Endothelial cell of umbilical vein (primary cell): ENCODE results near the gene ARL8A. TPM values are rescaled to one million over a fixed set of nuclear protein-coding genes. Genes with fewer than 3 reads are reported as not detected.

ENCODE experiments used
- BruUV-seq: library from RNA; stranded (reverse); fragments of 400-500 nt; replicated peaks from 2 replicates; lab custom pipeline; 2021; lab: Mats Ljungman, UMichigan
- CTCF ChIA-PET: fragments of 300-600, 350-600 bp; sonication (Branson Sonifier 250); formaldehyde crosslinking; loops from one replicate; lab custom pipeline; 2021; ENCODE audit warnings: antibody characterized with exemption, inconsistent platforms; lab: Charles Lee
- POLR2A ChIA-PET: fragments of 300-600, 350-600 bp; sonication (Branson Sonifier 250); formaldehyde crosslinking; loops from one replicate; lab custom pipeline; 2021; ENCODE audit warnings: antibody characterized with exemption, inconsistent platforms; lab: Charles Lee
- DNase-seq: peaks from one replicate; pipeline ENCODE4 v3.0.0-alpha.2; 2011; ENCODE audit warnings: low read depth, low spot score
- FAIRE-seq: peaks from 2 replicates; lab custom pipeline; 2011; peaks lifted over from hg19 to GRCh38; lab: Jason Lieb, UNC
- H2AFZ ChIP-seq: 2 replicates; pipeline ENCODE4 v1.6.0; 2012; ENCODE audit warnings: low read depth, low read length, control low read depth, inconsistent platforms
- H3K27ac ChIP-seq: 2 replicates; pipeline ENCODE4 v1.5.1; 2011; ENCODE audit warnings: low read depth, mild to moderate bottlenecking, control low read depth, low read length, moderate library complexity; ENCODE audit not compliant: insufficient read depth
- H3K27me3 ChIP-seq, 2 experiments: 2 replicates each; pipeline versions ENCODE4 v1.6.0 to v1.6.1; 2011; ENCODE audit warnings: low read length in 2 of 2, mixed read lengths in 1 of 2; ENCODE audit not compliant: control insufficient read depth in 2 of 2, insufficient read depth in 2 of 2
- H3K36me3 ChIP-seq, 2 experiments: 2 replicates in 1 of 2; 3 replicates in 1 of 2; pipeline ENCODE4 v1.5.1; 2011; ENCODE audit warnings: low read length in 2 of 2, mild to moderate bottlenecking in 1 of 2, moderate library complexity in 1 of 2; ENCODE audit not compliant: control insufficient read depth in 2 of 2, insufficient read depth in 2 of 2; ENCODE audit errors: extremely low read depth in 1 of 2
- H3K4me1 ChIP-seq: 3 replicates; pipeline ENCODE4 v1.5.1; 2011; ENCODE audit warnings: mild to moderate bottlenecking, low read length; ENCODE audit not compliant: control insufficient read depth, insufficient read depth; ENCODE audit errors: extremely low read depth
- H3K4me2 ChIP-seq: 2 replicates; pipeline ENCODE4 v1.6.1; 2011; ENCODE audit warnings: low read length, control low read depth, mixed read lengths; ENCODE audit not compliant: insufficient read depth
- H3K4me3 ChIP-seq, 3 experiments: fragments of 200-600 bp in 1 of 3; sonication (generic), shearing (Covaris generic) in 1 of 3; replicated peaks in 1 of 3; 2 replicates each; pipeline ENCODE4 v1.5.1; 2011 to 2016; ENCODE audit warnings: control low read depth in 3 of 3, low read length in 3 of 3, mild to moderate bottlenecking in 2 of 3, inconsistent platforms in 1 of 3, low read depth in 1 of 3, moderate library complexity in 1 of 3; ENCODE audit not compliant: insufficient read depth in 1 of 3
- H3K79me2 ChIP-seq: 2 replicates; pipeline ENCODE4 v1.6.0; 2012; ENCODE audit warnings: low read length, inconsistent platforms; ENCODE audit not compliant: control insufficient read depth, insufficient read depth
- H3K9ac ChIP-seq: replicated peaks from 2 replicates; pipeline ENCODE3; 2011; ENCODE audit warnings: low read length, control low read depth; ENCODE audit not compliant: insufficient read depth; ENCODE audit errors: extremely low read depth
- H3K9me1 ChIP-seq: replicated peaks from 3 replicates; pipeline ENCODE4 v1.6.0; 2011; ENCODE audit warnings: mild to moderate bottlenecking, low read length; ENCODE audit not compliant: control insufficient read depth, insufficient read depth; ENCODE audit errors: extremely low read depth
- H3K9me3 ChIP-seq: replicated peaks from 2 replicates; pipeline ENCODE4 v1.5.1; 2012; ENCODE audit warnings: low read length, inconsistent platforms; ENCODE audit not compliant: control insufficient read depth, insufficient read depth
- H4K20me1 ChIP-seq: replicated peaks from 2 replicates; pipeline ENCODE3; 2011; ENCODE audit warnings: mild to moderate bottlenecking, low read length; ENCODE audit not compliant: control insufficient read depth, insufficient read depth; ENCODE audit errors: extremely low read depth
- EZH2 ChIP-seq: IDR thresholded peaks from 2 replicates; pipeline ENCODE4 v1.6.1; 2012; ENCODE audit warnings: borderline replicate concordance, low read depth, mild to moderate bottlenecking, moderate library complexity, low read length, inconsistent platforms; ENCODE audit not compliant: severe bottlenecking
- FOS ChIP-seq: IDR thresholded peaks from 2 replicates; pipeline ENCODE4 v1.6.1; 2011; ENCODE audit warnings: mild to moderate bottlenecking, low read length, moderate library complexity, borderline replicate concordance; ENCODE audit not compliant: insufficient read depth
- GATA2 ChIP-seq: IDR thresholded peaks from 2 replicates; pipeline ENCODE4 v1.7.0; 2011; ENCODE audit warnings: low read depth, mild to moderate bottlenecking, moderate library complexity, mixed read lengths, low read length; ENCODE audit not compliant: insufficient read length, insufficient read depth
- JUN ChIP-seq: IDR thresholded peaks from 2 replicates; pipeline ENCODE4 v1.6.1; 2011; ENCODE audit warnings: borderline replicate concordance, low read depth; ENCODE audit not compliant: insufficient read length, insufficient read depth
- MYC ChIP-seq: IDR thresholded peaks from one replicate; pipeline ENCODE4 v1.6.1; 2011; ENCODE audit warnings: mild to moderate bottlenecking, low read depth, low read length
- POLR2A ChIP-seq: IDR thresholded peaks from 2 replicates; pipeline ENCODE4 v1.6.1; 2012; ENCODE audit warnings: low read depth, mild to moderate bottlenecking, control low read depth, low read length
- POLR2AphosphoS5 ChIP-seq: IDR thresholded peaks from 2 replicates; pipeline ENCODE4 v1.6.1; 2012; ENCODE audit warnings: low read depth, mild to moderate bottlenecking, control low read depth, low read length, moderate library complexity; ENCODE audit not compliant: insufficient read depth
- dilution Hi-C: fragments of 300-500 bp; cut with MboI; formaldehyde crosslinking; loops from one replicate; pipeline ENCODE4 v1.15.0; 2019; ENCODE audit warnings: low sequenced_read_pairs; ENCODE audit not compliant: extremely low pct_ligation_motif_present
- intact Hi-C: fragments of 100-400 bp; cut with micrococcal nuclease; formaldehyde crosslinking; loops from one replicate; pipeline ENCODE4 v1.10.0; 2022
- polyA plus RNA-seq, 4 experiments: library from polyadenylated mRNA; depleted of rRNA in 3 of 4; stranded (reverse) in 3 of 4; unstranded in 1 of 4; fragments of >200 nt; gene quantifications; 2 replicates each; pipeline versions ENCODE4 v1.2.1 to v1.2.3, GENCODE V29; 2011 to 2012; ENCODE audit warnings: missing spikeins in 1 of 4
- total RNA-seq: library from RNA; stranded (reverse); gene quantifications from 2 replicates; pipeline ENCODE4 v1.2.3, GENCODE V29; 2021
- TF ChIP-seq, protein P1 (sequence below), 2 donors: IDR thresholded peaks; 1 replicate in 1 of 2; 2 replicates in 1 of 2; pipeline ENCODE4 v1.5.1; 2011; ENCODE audit warnings: low read length in 2 of 2, mild to moderate bottlenecking in 2 of 2, moderate library complexity in 2 of 2, control low read depth in 1 of 2, inconsistent platforms in 1 of 2, low read depth in 1 of 2; ENCODE audit not compliant: insufficient read depth in 1 of 2; ENCODE audit errors: extremely low read depth in 1 of 2
- TF ChIP-seq, protein P2 (sequence below): IDR thresholded peaks from 2 replicates; pipeline ENCODE4 v1.6.1; 2011; ENCODE audit not compliant: insufficient read depth, insufficient read length

Gene ARL8A
- total and polyA plus RNA-seq, 2 donors (not counting 3 experiments of a cell fraction or from before 2014, with no cell fraction given) = 54.3 to 69.5 TPM

DNA sequence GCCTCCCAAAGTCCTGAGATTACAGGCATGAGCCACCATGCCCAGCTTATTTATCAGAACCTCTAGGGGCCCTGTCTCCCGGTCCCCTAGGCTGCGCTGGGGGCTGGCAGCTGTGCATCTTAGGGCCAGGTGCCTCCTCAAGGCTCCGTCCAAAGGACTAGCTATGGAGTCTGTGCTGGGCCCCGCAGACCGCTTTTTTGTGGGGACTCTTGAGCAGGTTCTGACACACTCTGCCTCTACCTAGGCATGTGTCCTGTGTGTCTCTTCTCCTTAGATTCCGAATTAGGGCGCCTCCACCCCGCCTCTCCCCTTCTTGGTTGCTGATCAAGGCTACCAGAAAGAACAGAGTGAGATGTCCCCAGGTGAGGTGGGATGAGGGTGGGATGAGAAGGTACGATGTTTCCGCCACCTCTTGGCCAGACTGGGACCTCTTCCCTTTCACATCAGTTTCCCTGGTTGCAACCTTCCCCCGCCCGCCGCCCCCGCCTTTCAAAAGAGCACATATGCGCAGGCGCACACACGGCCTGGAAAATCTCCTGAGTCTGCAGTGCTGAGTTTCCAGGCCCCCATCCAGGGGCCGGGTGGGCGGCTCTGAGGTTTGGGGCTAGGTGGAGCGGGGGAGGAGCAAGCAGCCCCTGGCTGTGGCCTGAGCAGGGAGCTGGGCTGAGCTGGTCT is 20.9 kb upstream of the ARL8A start:
- no peaks in the 10 kb centered on the region for H4K20me1 ChIP-seq
- H3K27ac ChIP-seq = no peak overlapping the region
- BruUV-seq = no TSS peak
- H3K27me3 ChIP-seq = no peaks in the 10 kb centered on the region
- intact Hi-C loops = no loop called here
- no peak overlapping the region for H3K4me2 ChIP-seq
- no peak overlapping the region for H3K4me3 ChIP-seq
- H3K9me3 ChIP-seq = no peaks in the 10 kb centered on the region
- no peak for DNase-seq
- TF ChIP-seq JUN (no peak), FOS (no peak), POLR2A (no peak), MYC (no peak), GATA2 (no peak), POLR2AphosphoS5 (no peak), EZH2 (no peak)
- TF ChIP-seq, protein P1, sequence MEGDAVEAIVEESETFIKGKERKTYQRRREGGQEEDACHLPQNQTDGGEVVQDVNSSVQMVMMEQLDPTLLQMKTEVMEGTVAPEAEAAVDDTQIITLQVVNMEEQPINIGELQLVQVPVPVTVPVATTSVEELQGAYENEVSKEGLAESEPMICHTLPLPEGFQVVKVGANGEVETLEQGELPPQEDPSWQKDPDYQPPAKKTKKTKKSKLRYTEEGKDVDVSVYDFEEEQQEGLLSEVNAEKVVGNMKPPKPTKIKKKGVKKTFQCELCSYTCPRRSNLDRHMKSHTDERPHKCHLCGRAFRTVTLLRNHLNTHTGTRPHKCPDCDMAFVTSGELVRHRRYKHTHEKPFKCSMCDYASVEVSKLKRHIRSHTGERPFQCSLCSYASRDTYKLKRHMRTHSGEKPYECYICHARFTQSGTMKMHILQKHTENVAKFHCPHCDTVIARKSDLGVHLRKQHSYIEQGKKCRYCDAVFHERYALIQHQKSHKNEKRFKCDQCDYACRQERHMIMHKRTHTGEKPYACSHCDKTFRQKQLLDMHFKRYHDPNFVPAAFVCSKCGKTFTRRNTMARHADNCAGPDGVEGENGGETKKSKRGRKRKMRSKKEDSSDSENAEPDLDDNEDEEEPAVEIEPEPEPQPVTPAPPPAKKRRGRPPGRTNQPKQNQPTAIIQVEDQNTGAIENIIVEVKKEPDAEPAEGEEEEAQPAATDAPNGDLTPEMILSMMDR (IDR thresholded peaks at IDR 0.05; ENCODE audit: extremely low read depth in 1 of 2, insufficient read depth in 1 of 2, low read depth in 1 of 2, low read length in 2 of 2) = no peak
- TF ChIP-seq, protein P2, sequence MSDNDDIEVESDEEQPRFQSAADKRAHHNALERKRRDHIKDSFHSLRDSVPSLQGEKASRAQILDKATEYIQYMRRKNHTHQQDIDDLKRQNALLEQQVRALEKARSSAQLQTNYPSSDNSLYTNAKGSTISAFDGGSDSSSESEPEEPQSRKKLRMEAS = no peak
- ChIA-PET CTCF (interaction anchor here (1.1 kb wide), 1 partner anchor 11 kb away, joined by 6 read pairs; no protein-coding TSS in a partner anchor), POLR2A (no interaction called here)
- FAIRE-seq = no peak
- no peaks in the 10 kb centered on the region for H3K9me1 ChIP-seq
- dilution Hi-C loops = no loop called here
- no peak overlapping the region for H3K9ac ChIP-seq
- H2AFZ ChIP-seq = no peak overlapping the region
- H3K36me3 ChIP-seq = no peaks in the 10 kb centered on the region
- no peaks in the 10 kb centered on the region for H3K4me1 ChIP-seq
- H3K79me2 ChIP-seq = no peaks in the 10 kb centered on the region
